ENCODE measurements around the gene PER2.

- TF ChIP-seq CTCF (IDR thresholded peaks at IDR 0.05 in 2 of 3, conservative IDR thresholded peaks at IDR 0.05 in 1 of 3; ENCODE audit: insufficient read depth in 2 of 3, low read depth in 1 of 3, low read length in 3 of 3) = no peak
- no peak for TF ChIP-seq NBN (IDR thresholded peaks at IDR 0.05; ENCODE audit: low read depth)
- no peak for TF ChIP-seq EGR1 (conservative IDR thresholded peaks at IDR 0.05)
- TF ChIP-seq TEAD4 (IDR thresholded peaks at IDR 0.05; ENCODE audit: low read length) = no peak
- no peak for TF ChIP-seq TEAD4 (CRISPR knock-in tag; IDR thresholded peaks at IDR 0.05; ENCODE audit: borderline replicate concordance)
- no peak for TF ChIP-seq ZBTB43 (CRISPR knock-in tag; IDR thresholded peaks at IDR 0.05)
- TF ChIP-seq GTF2B (IDR thresholded peaks at IDR 0.05; ENCODE audit: extremely low read depth, insufficient read length) = no peak
- no peak for TF ChIP-seq CREB1 (IDR thresholded peaks at IDR 0.05)
- no peak for TF ChIP-seq CREB1 (CRISPR knock-in tag; IDR thresholded peaks at IDR 0.05)
- no peak for TF ChIP-seq PREB (CRISPR knock-in tag; IDR thresholded peaks at IDR 0.05)
Observed at GRCh38 chr2:238247841-238248453, 40.5 kb downstream of the PER2 start.

Measured in K562 (cell line).